22Rv1 (cell line): ENCODE results near the gene CPT2.

Experiments
- ZFX ChIP-seq: fragments of 450-650 bp; IDR thresholded peaks from 2 replicates; pipeline ENCODE4 v1.6.1; 2017; ENCODE audit warnings: antibody characterized with exemption, borderline replicate concordance
- TF ChIP-seq, protein P1 (sequence below): fragments of 450-650 bp; IDR thresholded peaks from 2 replicates; pipeline ENCODE4 v1.5.1; 2017; ENCODE audit warnings: mild to moderate bottlenecking

GRCh38 chr1:53182716-53183094, 13.9 kb upstream of the CPT2 start:
- TF ChIP-seq, protein P1, sequence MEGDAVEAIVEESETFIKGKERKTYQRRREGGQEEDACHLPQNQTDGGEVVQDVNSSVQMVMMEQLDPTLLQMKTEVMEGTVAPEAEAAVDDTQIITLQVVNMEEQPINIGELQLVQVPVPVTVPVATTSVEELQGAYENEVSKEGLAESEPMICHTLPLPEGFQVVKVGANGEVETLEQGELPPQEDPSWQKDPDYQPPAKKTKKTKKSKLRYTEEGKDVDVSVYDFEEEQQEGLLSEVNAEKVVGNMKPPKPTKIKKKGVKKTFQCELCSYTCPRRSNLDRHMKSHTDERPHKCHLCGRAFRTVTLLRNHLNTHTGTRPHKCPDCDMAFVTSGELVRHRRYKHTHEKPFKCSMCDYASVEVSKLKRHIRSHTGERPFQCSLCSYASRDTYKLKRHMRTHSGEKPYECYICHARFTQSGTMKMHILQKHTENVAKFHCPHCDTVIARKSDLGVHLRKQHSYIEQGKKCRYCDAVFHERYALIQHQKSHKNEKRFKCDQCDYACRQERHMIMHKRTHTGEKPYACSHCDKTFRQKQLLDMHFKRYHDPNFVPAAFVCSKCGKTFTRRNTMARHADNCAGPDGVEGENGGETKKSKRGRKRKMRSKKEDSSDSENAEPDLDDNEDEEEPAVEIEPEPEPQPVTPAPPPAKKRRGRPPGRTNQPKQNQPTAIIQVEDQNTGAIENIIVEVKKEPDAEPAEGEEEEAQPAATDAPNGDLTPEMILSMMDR = no peak
- TF ChIP-seq ZFX = no peak
